Measurements from ENCODE around the gene NADSYN1. TPM values are rescaled to one million over a fixed set of nuclear protein-coding genes. Genes with fewer than 3 reads are reported as not detected.

Gene NADSYN1
- polyA plus RNA-seq, 1 experiment = 63.6 TPM

DNA sequence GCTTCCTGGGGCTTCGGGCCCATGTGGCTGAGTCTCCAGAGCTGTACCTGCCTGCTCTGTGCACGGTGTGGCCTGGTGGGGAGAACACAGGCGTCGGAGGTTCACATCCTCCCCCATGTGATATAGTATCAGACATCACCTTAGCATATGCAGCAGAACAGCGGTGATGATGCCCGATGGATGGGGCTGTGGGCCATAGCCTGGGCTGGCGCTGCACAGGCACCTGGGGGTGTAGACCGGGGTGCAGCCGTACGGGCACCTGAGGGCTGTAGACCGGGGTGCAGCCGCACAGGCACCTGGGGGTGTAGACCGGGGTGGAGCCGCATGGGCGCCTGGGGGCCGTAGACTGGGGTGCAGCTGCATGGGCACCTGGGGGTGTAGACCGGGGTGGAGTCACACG, 29.2 kb downstream of the NADSYN1 start:
- ChIA-PET CTCF (no interaction called here), POLR2A (no interaction called here)
- H3K36me3 ChIP-seq (ENCODE audit: control insufficient read depth, insufficient read depth, low read length) = peaks cover 55% of the 10 kb centered on the region

DNA sequence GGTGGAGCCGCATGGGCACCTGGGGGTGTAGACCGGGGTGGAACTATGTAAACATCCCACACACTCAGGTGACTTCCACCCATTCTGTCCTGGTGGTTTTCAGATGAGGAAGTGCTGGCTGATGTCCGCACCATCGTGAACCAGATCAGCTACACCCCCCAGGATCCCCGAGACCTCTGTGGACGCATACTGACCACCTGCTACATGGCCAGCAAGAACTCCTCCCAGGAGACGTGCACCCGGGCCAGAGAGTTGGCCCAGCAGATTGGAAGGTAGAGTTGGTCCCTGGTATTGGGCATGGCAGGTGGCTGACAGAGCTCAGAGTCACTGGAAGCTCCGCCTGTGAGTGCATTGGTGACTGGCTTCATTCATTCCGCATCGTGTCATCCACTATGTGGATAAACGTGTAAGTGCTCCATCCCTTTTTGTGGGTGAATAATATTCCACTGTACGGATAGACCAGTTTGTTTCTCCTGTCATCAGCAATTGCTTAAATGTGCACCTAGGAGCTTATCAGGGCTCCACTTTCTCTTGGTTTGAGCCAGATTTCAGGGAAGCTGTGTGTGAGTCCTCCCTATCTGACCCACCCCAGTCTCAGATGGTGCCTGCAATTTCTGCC, 29.9 kb downstream of the NADSYN1 start:
- POLR2A ChIA-PET = no interaction called here

More for the DNA sequence above, 29.2 kb downstream of the NADSYN1 start:
- Histone ChIP-seq H3K4me3 (ENCODE audit: low read depth, low read length) (no peak overlapping the region), H3K27me3 (ENCODE audit: control insufficient read depth, insufficient read depth, low read length) (no peaks in the 10 kb centered on the region)
- TF ChIP-seq, protein P1, sequence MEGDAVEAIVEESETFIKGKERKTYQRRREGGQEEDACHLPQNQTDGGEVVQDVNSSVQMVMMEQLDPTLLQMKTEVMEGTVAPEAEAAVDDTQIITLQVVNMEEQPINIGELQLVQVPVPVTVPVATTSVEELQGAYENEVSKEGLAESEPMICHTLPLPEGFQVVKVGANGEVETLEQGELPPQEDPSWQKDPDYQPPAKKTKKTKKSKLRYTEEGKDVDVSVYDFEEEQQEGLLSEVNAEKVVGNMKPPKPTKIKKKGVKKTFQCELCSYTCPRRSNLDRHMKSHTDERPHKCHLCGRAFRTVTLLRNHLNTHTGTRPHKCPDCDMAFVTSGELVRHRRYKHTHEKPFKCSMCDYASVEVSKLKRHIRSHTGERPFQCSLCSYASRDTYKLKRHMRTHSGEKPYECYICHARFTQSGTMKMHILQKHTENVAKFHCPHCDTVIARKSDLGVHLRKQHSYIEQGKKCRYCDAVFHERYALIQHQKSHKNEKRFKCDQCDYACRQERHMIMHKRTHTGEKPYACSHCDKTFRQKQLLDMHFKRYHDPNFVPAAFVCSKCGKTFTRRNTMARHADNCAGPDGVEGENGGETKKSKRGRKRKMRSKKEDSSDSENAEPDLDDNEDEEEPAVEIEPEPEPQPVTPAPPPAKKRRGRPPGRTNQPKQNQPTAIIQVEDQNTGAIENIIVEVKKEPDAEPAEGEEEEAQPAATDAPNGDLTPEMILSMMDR (IDR thresholded peaks at IDR 0.05; ENCODE audit: insufficient read depth, low read depth, low read length) = no peak
- DNase-seq (ENCODE audit: low read depth) = no peak

DNA sequence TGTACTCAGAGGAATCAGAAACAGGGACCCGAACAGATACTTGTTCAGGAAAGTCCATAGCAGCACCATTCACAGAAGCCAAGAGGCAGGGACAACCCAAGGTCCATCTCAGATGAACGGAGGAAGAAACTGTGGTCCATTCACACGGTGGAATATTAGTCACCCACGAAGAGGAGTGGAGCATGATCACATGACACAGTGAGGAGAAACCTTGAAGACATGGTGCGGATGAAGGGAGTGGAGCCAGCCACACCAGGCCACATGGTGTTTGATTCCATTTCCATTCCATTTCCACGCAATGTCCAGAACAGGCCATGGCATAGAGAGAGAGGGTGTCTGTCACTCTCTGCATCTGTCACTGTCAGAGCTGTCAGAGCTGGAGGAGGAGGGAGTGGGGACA, 30.7 kb downstream of the NADSYN1 start:
- no peaks in the 10 kb centered on the region for H3K27me3 ChIP-seq (ENCODE audit: control insufficient read depth, insufficient read depth, low read length)
- no peak for DNase-seq (ENCODE audit: low read depth)
- CTCF ChIA-PET = no interaction called here
- peaks cover 49% of the 10 kb centered on the region for H3K36me3 ChIP-seq (ENCODE audit: control insufficient read depth, insufficient read depth, low read length)
- no peak overlapping the region for H3K4me3 ChIP-seq (ENCODE audit: low read depth, low read length)
- POLR2A ChIA-PET = no interaction called here
- TF ChIP-seq, protein P1 (IDR thresholded peaks at IDR 0.05; ENCODE audit: insufficient read depth, low read depth, low read length) = no peak

More for the DNA sequence above, 29.9 kb downstream of the NADSYN1 start:
- peaks cover 52% of the 10 kb centered on the region for H3K36me3 ChIP-seq (ENCODE audit: control insufficient read depth, insufficient read depth, low read length)
- CTCF ChIA-PET = no interaction called here
- DNase-seq (ENCODE audit: low read depth) = no peak
- TF ChIP-seq, protein P1 (IDR thresholded peaks at IDR 0.05; ENCODE audit: insufficient read depth, low read depth, low read length) = no peak
- no peak overlapping the region for H3K4me3 ChIP-seq (ENCODE audit: low read depth, low read length)
- no peaks in the 10 kb centered on the region for H3K27me3 ChIP-seq (ENCODE audit: control insufficient read depth, insufficient read depth, low read length)

DNA sequence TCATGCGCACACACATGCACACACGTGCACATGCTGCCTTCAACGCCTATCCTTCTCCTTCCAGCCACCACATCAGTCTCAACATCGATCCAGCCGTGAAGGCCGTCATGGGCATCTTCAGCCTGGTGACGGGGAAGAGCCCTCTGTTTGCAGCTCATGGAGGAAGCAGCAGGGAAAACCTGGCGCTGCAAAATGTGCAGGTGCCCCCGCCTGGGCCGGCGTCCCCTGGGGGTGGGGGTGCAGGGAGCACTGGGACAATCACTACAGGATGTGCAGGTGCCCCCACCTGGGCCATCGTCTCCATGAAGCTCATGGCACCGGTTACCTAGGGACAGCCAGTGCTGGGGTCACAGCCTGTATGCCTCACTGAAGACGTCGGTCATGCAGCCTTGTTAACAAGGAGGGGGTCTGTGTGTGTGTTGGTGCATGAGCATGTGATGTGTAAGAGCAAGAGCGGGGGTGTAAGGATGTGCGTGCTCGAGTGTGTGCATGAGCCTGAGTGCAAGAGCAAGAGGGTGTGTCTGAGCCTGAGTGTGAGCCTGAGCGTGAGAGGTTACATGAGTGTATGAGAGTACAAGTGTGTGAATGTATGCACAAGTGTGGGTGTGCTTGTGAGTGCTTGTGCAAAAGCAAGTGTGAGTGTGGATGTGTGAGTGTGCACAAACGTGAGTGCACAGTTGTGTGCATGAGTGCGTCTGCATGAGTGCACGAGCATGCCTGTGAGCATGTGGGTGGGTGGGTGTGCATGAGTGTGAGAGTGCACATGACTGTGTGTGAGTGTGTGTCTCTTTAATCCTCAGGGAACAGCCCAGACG, 31.5 kb downstream of the NADSYN1 start:
- TF ChIP-seq, protein P1 (IDR thresholded peaks at IDR 0.05; ENCODE audit: insufficient read depth, low read depth, low read length) = no peak
- no peak overlapping the region for H3K4me3 ChIP-seq (ENCODE audit: low read depth, low read length)
- ChIA-PET CTCF (interaction anchor here (0.5 to 0.7 kb wide), 2 partner anchors 46 to 190 kb away, joined by 3 read pairs; no protein-coding TSS in a partner anchor), POLR2A (no interaction called here)
- peaks cover 50% of the 10 kb centered on the region for H3K36me3 ChIP-seq (ENCODE audit: control insufficient read depth, insufficient read depth, low read length)
- no peaks in the 10 kb centered on the region for H3K27me3 ChIP-seq (ENCODE audit: control insufficient read depth, insufficient read depth, low read length)
- no peak for DNase-seq (ENCODE audit: low read depth)

DNA sequence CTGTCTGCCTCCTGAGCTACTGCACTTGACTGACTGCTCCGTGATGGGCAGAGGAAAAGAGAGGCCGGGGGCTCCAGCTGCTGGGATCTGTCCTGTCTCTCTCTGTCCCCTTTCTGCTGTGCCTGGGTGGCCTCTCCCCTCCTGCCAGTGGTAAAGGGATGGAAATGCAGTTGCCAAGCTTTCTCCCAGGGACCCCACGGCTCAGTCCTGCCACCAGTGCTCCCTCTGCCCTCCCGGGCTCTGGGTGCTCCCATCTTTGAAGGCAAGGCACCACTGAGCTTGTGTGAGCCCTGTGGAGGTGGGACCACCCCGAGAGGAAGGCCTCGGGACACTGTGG, 32.0 kb downstream of the NADSYN1 start:
- Histone ChIP-seq H3K27me3 (ENCODE audit: control insufficient read depth, insufficient read depth, low read length) (no peaks in the 10 kb centered on the region), H3K4me3 (ENCODE audit: low read depth, low read length) (no peak overlapping the region), H3K36me3 (ENCODE audit: control insufficient read depth, insufficient read depth, low read length) (peaks cover 50% of the 10 kb centered on the region)
- no peak for DNase-seq (ENCODE audit: low read depth)
- CTCF ChIA-PET = interaction anchor here (0.7 kb wide), 1 partner anchor 191 kb away, joined by 3 read pairs; no protein-coding TSS in a partner anchor
- POLR2A ChIA-PET = no interaction called here
- TF ChIP-seq, protein P1 (IDR thresholded peaks at IDR 0.05; ENCODE audit: insufficient read depth, low read depth, low read length) = no peak
